ENCODE results near the gene ARID1B. TPM values are rescaled to one million over a fixed set of nuclear protein-coding genes. Genes with fewer than 3 reads are reported as not detected.

The ARID1B gene
- total RNA-seq, 1 donor from 2014 or later: 97.2 TPM

DNA sequence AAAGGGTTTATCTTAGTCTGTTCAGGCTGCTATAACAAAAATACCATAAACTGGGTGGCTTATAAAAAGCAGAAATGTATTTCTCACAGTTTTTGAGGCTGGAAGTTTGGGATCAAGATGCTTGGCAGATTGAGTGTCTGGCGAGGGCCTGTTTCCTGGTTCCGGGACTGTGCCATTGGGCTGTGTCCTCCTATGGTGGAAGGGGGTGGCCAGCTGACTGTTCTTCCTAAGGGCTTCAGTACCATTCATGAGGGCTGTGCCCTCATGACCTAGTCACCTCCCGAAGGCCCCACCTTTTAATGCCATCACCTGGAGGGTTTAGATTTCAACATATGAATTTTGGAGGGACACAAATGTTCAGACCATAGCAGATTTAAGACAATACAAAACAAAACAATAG is 91.2 kb downstream of the ARID1B start:
- DNase-seq (ENCODE audit: extremely low spot score, unreplicated experiment): no peak
- Mint-ChIP-seq H3K36me3 (peaks cover 23% of the 10 kb centered on the region), H3K4me3 (no peak overlapping the region), H3K27ac (no peak overlapping the region), H3K9me3 (peaks cover 11% of the 10 kb centered on the region), H3K4me1 (ENCODE audit: unreplicated experiment) (peaks cover 46% of the 10 kb centered on the region), H3K27me3 (no peaks in the 10 kb centered on the region)
- TF ChIP-seq CTCF (conservative IDR thresholded peaks at IDR 0.05): no peak

DNA sequence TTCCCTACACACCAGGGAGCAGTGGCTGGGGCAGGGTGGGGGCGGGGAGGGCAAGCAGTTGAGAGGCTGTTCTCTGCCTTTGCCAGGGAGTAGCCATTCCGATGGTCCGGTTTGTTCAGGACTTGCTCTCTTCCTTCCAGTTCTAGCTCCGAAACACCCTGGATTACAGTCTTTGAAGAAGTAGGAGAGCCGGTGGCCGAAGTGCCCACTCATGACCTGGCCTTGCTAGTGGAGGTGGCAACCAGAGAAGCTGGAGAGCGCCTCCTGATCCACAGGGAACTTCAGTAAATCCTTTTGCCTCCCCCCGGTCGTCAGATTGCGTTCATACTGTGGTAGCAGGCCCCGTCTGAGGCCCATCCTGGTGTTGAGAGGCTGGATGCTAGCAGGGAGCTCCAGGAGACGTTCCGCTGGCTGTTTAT is 92.8 kb downstream of the ARID1B start:
- H3K4me1 Mint-ChIP-seq (ENCODE audit: unreplicated experiment): peaks cover 45% of the 10 kb centered on the region
- TF ChIP-seq CTCF (conservative IDR thresholded peaks at IDR 0.05): no peak
- no peak for DNase-seq (ENCODE audit: extremely low spot score, unreplicated experiment)

GRCh38 chr6:156870924-156871539 is 93.9 kb downstream of the ARID1B start:
- H3K27me3 Mint-ChIP-seq: no peaks in the 10 kb centered on the region
- H3K27ac Mint-ChIP-seq: peak overlapping the region; percentile 8
- H3K4me3 Mint-ChIP-seq: no peak overlapping the region
- peaks cover under 1% of the 10 kb centered on the region for H3K9me3 Mint-ChIP-seq
- DNase-seq (ENCODE audit: extremely low spot score, unreplicated experiment): no peak
- TF ChIP-seq CTCF (conservative IDR thresholded peaks at IDR 0.05): no peak
- H3K36me3 Mint-ChIP-seq: peaks cover 20% of the 10 kb centered on the region
- peaks cover 35% of the 10 kb centered on the region for H3K4me1 Mint-ChIP-seq (ENCODE audit: unreplicated experiment)

More for the DNA sequence above, 92.8 kb downstream of the ARID1B start:
- Mint-ChIP-seq H3K36me3 (peaks cover 21% of the 10 kb centered on the region), H3K4me3 (no peak overlapping the region), H3K9me3 (peaks cover 11% of the 10 kb centered on the region), H3K27me3 (no peaks in the 10 kb centered on the region), H3K27ac (no peak overlapping the region)

DNA sequence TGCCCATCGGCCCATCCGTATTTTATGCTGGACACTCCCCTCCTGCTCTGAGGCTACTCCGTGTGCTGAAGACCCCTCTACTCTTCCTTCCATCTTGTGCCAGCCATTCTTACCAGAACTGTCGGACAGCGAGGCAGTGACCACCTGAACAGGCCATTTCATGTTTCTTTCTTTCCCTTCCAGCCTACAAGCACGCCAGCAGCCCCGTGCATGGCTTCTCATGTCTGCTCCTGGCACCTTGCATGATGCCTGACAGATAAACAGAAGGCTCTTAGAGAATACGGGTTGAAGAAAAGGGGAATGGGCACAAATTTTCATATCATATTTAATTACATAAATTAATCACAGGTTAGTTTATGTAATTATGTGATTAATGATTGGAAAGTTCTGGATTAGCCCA is 95.7 kb downstream of the ARID1B start:
- DNase-seq (ENCODE audit: extremely low spot score, unreplicated experiment): no peak
- Mint-ChIP-seq H3K4me3 (no peak overlapping the region), H3K9me3 (no peaks in the 10 kb centered on the region), H3K4me1 (ENCODE audit: unreplicated experiment) (peaks cover 24% of the 10 kb centered on the region), H3K27ac (no peak overlapping the region), H3K36me3 (peaks cover 20% of the 10 kb centered on the region), H3K27me3 (no peaks in the 10 kb centered on the region)
- TF ChIP-seq CTCF (conservative IDR thresholded peaks at IDR 0.05): no peak

DNA sequence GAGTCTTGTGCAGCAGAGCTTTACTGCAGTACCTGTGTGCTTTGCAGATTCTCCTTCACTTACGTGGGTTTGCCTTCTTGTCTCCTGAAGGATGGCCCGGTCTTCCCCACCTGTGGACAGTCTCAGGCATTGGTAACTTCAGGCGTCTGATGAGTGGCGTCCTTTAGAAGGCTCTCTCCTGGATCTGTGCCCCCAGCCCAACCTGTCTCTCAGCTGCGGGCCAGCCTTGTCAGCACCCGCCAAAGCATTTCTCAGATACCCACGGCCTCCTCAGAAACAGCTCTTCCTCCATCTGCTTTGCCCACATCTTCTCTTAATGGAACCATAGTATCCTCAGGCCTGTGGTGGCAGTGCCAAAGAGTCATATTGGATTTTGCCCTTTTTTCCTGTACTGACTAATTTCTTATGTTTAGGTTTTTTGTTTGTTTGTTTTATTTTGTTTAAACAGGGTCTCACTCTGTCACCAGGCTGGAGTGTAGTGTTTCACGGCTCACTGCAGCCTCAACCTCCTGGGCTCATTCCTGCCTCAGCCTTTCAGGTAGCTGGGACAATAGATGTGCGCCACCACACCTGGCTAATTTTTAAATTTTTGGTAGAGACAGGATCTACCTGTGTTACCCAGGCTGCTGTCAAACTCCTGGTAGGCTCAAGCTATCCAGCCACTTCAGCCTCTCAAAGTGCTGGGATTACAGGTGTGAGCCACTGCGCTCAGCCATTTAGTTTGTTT is 96.6 kb downstream of the ARID1B start:
- H3K4me1 Mint-ChIP-seq (ENCODE audit: unreplicated experiment): peaks cover 19% of the 10 kb centered on the region
- no peaks in the 10 kb centered on the region for H3K27me3 Mint-ChIP-seq
- no peak overlapping the region for H3K27ac Mint-ChIP-seq
- H3K36me3 Mint-ChIP-seq: peaks cover 17% of the 10 kb centered on the region
- DNase-seq (ENCODE audit: extremely low spot score, unreplicated experiment): no peak
- no peak for TF ChIP-seq CTCF (conservative IDR thresholded peaks at IDR 0.05)
- no peaks in the 10 kb centered on the region for H3K9me3 Mint-ChIP-seq
- H3K4me3 Mint-ChIP-seq: no peak overlapping the region
